HUES64 (cell line): ENCODE results near the gene GAN.
A peak's percentile ranks its signal among the peaks of the same experiment; 100 is the strongest.

Source experiments
- H3K27ac ChIP-seq: 2 replicates; pipeline ENCODE4 v1.7.0; 2013; ENCODE audit warnings: low read depth, low read length, inconsistent platforms
- H3K27me3 ChIP-seq: 2 replicates; pipeline ENCODE4 v1.6.1; 2013; ENCODE audit warnings: mild to moderate bottlenecking, low read length; ENCODE audit not compliant: insufficient read depth
- H3K36me3 ChIP-seq: 2 replicates; pipeline ENCODE4 v1.6.1; 2013; ENCODE audit warnings: mild to moderate bottlenecking, low read length; ENCODE audit not compliant: insufficient read depth
- H3K4me1 ChIP-seq: 2 replicates; pipeline ENCODE4 v1.6.1; 2013; ENCODE audit warnings: mild to moderate bottlenecking, low read length, moderate library complexity; ENCODE audit not compliant: insufficient read depth
- H3K4me3 ChIP-seq: 2 replicates; pipeline ENCODE4 v1.5.1; 2013; ENCODE audit warnings: mild to moderate bottlenecking, low read length, moderate library complexity
- H3K9ac ChIP-seq: 2 replicates; pipeline ENCODE4 v1.6.1; 2013; ENCODE audit warnings: mild to moderate bottlenecking, low read depth, low read length
- H3K9me3 ChIP-seq: 2 replicates; pipeline ENCODE4 v1.6.1; 2013; ENCODE audit warnings: low read depth, low read length; ENCODE audit not compliant: insufficient read depth
- WGBS: fragments of 150-250, 120-280 bp; methylation state at CpG from one replicate; pipeline ENCODE4 v1.1.7; 2013; ENCODE audit warnings: missing lambda C conversion rate; 5-methylcytosine and 5-hydroxymethylcytosine counted together

Gene GAN

GRCh38 chr16:81380932-81381331 lies 66.2 kb downstream of the GAN start:
- Histone ChIP-seq H3K4me3 (no peak overlapping the region), H3K4me1 (peaks cover 20% of the 10 kb centered on the region), H3K9ac (no peak overlapping the region), H3K9me3 (no peaks in the 10 kb centered on the region), H3K36me3 (peaks cover 38% of the 10 kb centered on the region), H3K27ac (no peak overlapping the region), H3K27me3 (no peaks in the 10 kb centered on the region)
- WGBS = 100% methylated on average over 3 of the region's 3 CpGs

DNA sequence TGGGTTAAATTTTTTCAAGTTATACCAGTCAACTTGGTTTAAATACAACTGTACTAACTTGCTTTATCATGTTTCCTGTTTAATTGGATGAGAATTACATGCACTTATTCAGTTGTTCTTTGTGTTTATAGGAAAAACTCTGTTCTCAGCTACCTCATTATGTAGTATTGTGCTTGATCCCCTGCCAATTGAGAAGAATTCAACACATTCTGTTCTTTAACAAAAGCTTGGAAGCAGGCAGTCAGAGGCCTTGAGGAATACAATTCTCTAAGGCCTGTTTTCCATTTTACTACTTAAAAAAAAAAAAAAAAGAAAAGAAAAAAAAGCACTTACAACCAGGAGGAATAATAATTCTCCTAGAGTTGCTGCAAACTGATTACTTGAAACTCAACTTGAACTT lies 69.2 kb downstream of the GAN start:
- Histone ChIP-seq H3K4me1 (peaks cover 17% of the 10 kb centered on the region), H3K4me3 (no peak overlapping the region), H3K36me3 (peaks cover 13% of the 10 kb centered on the region; the same call in 1 of the 2 replicates)

GRCh38 chr16:81385031-81385756 lies 70.4 kb downstream of the GAN start:
- Histone ChIP-seq H3K9me3 (no peaks in the 10 kb centered on the region), H3K9ac (no peak overlapping the region), H3K4me3 (no peak overlapping the region), H3K27me3 (no peaks in the 10 kb centered on the region), H3K4me1 (peaks cover 17% of the 10 kb centered on the region), H3K36me3 (peaks cover 3% of the 10 kb centered on the region), H3K27ac (no peak overlapping the region)
- WGBS = 94% methylated on average over 3 of the region's 4 CpGs

More for the DNA sequence above, 69.2 kb downstream of the GAN start:
- Histone ChIP-seq H3K27me3 (no peaks in the 10 kb centered on the region), H3K27ac (no peak overlapping the region; the same call in 1 of the 2 replicates), H3K9me3 (no peaks in the 10 kb centered on the region), H3K9ac (no peak overlapping the region)

- Histone ChIP-seq H3K27me3 (no peaks in the 10 kb centered on the region), H3K36me3 (peaks cover 14% of the 10 kb centered on the region), H3K9ac (0 out of 2 replicates have a peak overlapping the region, but pooled peaks have one; percentile 27), H3K27ac (no peak overlapping the region), H3K9me3 (no peaks in the 10 kb centered on the region), H3K4me3 (no peak overlapping the region), H3K4me1 (peaks cover 17% of the 10 kb centered on the region)
- WGBS = 96% methylated on average over 14 of the region's 14 CpGs
Measured at GRCh38 chr16:81388357-81388756, 73.6 kb downstream of the GAN start.

- Histone ChIP-seq H3K27me3 (no peaks in the 10 kb centered on the region), H3K27ac (no peak overlapping the region), H3K9ac (no peak overlapping the region), H3K4me3 (no peak overlapping the region), H3K36me3 (peaks cover 14% of the 10 kb centered on the region), H3K9me3 (no peaks in the 10 kb centered on the region), H3K4me1 (no peaks in the 10 kb centered on the region)
- WGBS = 94% methylated on average over 10 of the region's 10 CpGs
Measured at GRCh38 chr16:81390840-81391239, 76.1 kb downstream of the GAN start.

DNA sequence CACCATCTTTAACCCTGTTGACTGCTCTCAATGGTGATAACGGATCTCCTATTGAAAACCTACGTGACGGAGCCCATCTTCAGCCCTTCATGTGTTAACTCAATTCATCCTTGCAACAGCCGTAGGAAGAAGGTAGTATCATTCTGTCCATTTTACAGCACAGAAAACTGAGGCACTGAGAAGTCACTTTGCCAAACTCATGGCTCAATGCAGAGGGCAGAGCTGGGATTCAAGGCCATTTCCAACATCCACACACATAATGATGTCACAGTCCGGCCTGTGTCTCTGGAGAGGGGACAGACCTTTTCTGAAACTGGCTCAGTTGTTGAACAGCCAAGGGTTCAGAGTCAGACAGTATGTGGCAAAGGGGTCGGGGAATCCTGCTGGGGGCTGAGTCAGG lies 77.2 kb downstream of the GAN start:
- Histone ChIP-seq H3K9me3 (no peaks in the 10 kb centered on the region), H3K27ac (no peak overlapping the region), H3K27me3 (no peaks in the 10 kb centered on the region), H3K4me3 (no peak overlapping the region), H3K36me3 (peaks cover 14% of the 10 kb centered on the region), H3K4me1 (no peaks in the 10 kb centered on the region), H3K9ac (no peak overlapping the region)
- WGBS = 96% methylated on average over 6 of the region's 6 CpGs

GRCh38 chr16:81394416-81394815 lies 79.7 kb downstream of the GAN start:
- no peak overlapping the region for H3K4me3 ChIP-seq
- H3K36me3 ChIP-seq = peaks cover 14% of the 10 kb centered on the region
- no peaks in the 10 kb centered on the region for H3K4me1 ChIP-seq
- no peak overlapping the region for H3K27ac ChIP-seq
- H3K9me3 ChIP-seq = no peaks in the 10 kb centered on the region
- H3K9ac ChIP-seq = no peak overlapping the region
- WGBS = 92% methylated on average over 7 of the region's 7 CpGs
- no peaks in the 10 kb centered on the region for H3K27me3 ChIP-seq

GRCh38 chr16:81394966-81395655 lies 80.3 kb downstream of the GAN start:
- Histone ChIP-seq H3K27me3 (no peaks in the 10 kb centered on the region), H3K4me1 (no peaks in the 10 kb centered on the region), H3K4me3 (no peak overlapping the region), H3K27ac (no peak overlapping the region), H3K36me3 (peaks cover 14% of the 10 kb centered on the region), H3K9me3 (no peaks in the 10 kb centered on the region), H3K9ac (no peak overlapping the region)
- WGBS = 90% methylated on average over 11 of the region's 13 CpGs

DNA sequence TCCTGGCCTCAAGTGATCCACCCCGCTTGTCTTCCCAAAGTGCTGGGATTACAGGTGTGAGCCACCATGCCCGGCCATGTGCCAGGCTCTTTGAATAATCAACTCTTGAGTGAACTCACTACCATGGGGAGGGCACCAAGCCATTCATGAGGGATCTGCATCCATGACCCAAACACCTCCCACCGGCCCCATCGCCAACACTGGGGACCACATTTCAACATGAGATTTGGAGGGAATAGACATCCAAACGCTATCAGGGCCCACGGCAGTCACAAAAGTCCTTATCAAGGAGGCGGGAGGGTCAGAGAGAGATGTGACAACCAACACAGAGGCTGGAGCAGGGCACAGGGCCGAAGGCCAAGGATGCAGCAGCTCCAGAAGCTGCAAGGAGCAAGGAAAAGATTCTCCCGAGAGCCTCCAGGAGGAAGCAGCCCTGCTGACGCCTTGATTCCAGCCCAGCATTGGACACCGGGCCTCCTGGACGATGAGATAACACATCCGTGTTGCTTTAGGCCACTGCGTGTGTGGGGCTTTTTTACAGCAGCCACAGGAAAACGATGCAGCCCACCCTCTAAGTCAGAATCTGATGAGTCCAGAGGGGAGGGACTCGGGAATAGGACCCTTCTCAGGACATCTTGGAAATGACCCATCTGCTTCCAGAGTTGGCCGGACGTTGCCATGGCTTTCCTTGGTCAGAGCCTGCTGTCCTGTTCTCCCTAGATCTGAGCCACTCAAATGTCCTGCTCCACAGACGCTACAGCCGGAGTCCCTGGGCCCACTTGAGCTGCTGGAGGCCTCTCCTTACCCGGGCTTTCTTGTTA lies 82.5 kb downstream of the GAN start:
- Histone ChIP-seq H3K27ac (no peak overlapping the region), H3K4me3 (no peak overlapping the region), H3K9ac (no peak overlapping the region)

GRCh38 chr16:81397879-81398520 lies 83.2 kb downstream of the GAN start:
- H3K9ac ChIP-seq = no peak overlapping the region
- H3K4me3 ChIP-seq = no peak overlapping the region
- 93% methylated on average over 12 of the region's 14 CpGs for WGBS
- H3K36me3 ChIP-seq = no peaks in the 10 kb centered on the region
- H3K9me3 ChIP-seq = no peaks in the 10 kb centered on the region
- H3K4me1 ChIP-seq = no peaks in the 10 kb centered on the region
- no peak overlapping the region for H3K27ac ChIP-seq
- no peaks in the 10 kb centered on the region for H3K27me3 ChIP-seq

More for the DNA sequence above, 82.5 kb downstream of the GAN start:
- WGBS = 93% methylated on average over 21 of the region's 21 CpGs
- no peaks in the 10 kb centered on the region for H3K9me3 ChIP-seq
- H3K4me1 ChIP-seq = no peaks in the 10 kb centered on the region
- H3K27me3 ChIP-seq = no peaks in the 10 kb centered on the region
- peaks cover under 1% of the 10 kb centered on the region; the same call in 1 of the 2 replicates for H3K36me3 ChIP-seq
